Smooth muscle cell (in vitro differentiated cells): Measurements from ENCODE around the gene CAPS. TPM values are rescaled to one million over a fixed set of nuclear protein-coding genes. Genes with fewer than 3 reads are reported as not detected.
"Not testable (repeated sequence)": the region's sequence is repeated elsewhere in the genome, so short reads cannot be mapped to it uniquely, and the experiment has no call there.

Experiments used
- DNase-seq: peaks from one replicate; lab custom pipeline; 2025; ENCODE audit not compliant: unreplicated experiment; lab: John Stamatoyannopoulos, UW
- H2AFZ ChIP-seq: fragments of 200-600 bp; sonication (generic); 2 replicates; pipeline ENCODE4 v1.6.0; 2016; ENCODE audit warnings: antibody characterized with exemption, low read depth, mild to moderate bottlenecking
- H3F3A ChIP-seq: fragments of 200-600 bp; sonication (generic); 2 replicates; pipeline ENCODE4 v1.6.0; 2017; ENCODE audit warnings: antibody characterized with exemption, low read depth
- H3K27ac ChIP-seq: fragments of 200-600 bp; sonication (generic); 2 replicates; pipeline ENCODE4 v1.5.1; 2016; ENCODE audit warnings: low read depth, mild to moderate bottlenecking
- H3K27me3 ChIP-seq: fragments of 200-600 bp; sonication (generic); 2 replicates; pipeline ENCODE4 v1.6.1; 2016; ENCODE audit warnings: low read depth, mild to moderate bottlenecking
- H3K36me3 ChIP-seq: fragments of 200-600 bp; sonication (generic); 2 replicates; pipeline ENCODE4 v1.5.1; 2016; ENCODE audit warnings: low read depth
- H3K4me1 ChIP-seq: fragments of 200-600 bp; sonication (generic); 2 replicates; pipeline ENCODE4 v1.5.1; 2016; ENCODE audit warnings: low read depth
- H3K4me2 ChIP-seq: fragments of 200-600 bp; sonication (generic); 2 replicates; pipeline ENCODE4 v1.6.0; 2016; ENCODE audit warnings: mild to moderate bottlenecking
- H3K4me3 ChIP-seq: fragments of 200-600 bp; sonication (generic); 2 replicates; pipeline ENCODE4 v1.5.1; 2016; ENCODE audit warnings: mild to moderate bottlenecking
- H3K79me2 ChIP-seq: fragments of 200-600 bp; sonication (generic); 2 replicates; pipeline ENCODE4 v1.6.0; 2016; ENCODE audit warnings: low read depth, mild to moderate bottlenecking
- H3K9ac ChIP-seq: fragments of 200-600 bp; sonication (generic); 2 replicates; pipeline ENCODE4 v1.6.0; 2016; ENCODE audit warnings: low read depth
- H3K9me3 ChIP-seq: fragments of 200-600 bp; sonication (generic); replicated peaks from 2 replicates; pipeline ENCODE4 v1.5.1; 2016; ENCODE audit warnings: low read depth
- H4K20me1 ChIP-seq: fragments of 200-600 bp; sonication (generic); 2 replicates; pipeline ENCODE4 v1.6.0; 2016; ENCODE audit warnings: low read depth
- CTCF ChIP-seq: fragments of 200-600 bp; sonication (generic); IDR thresholded peaks from 2 replicates; pipeline ENCODE4 v1.5.1; 2017; ENCODE audit warnings: borderline replicate concordance, mild to moderate bottlenecking, antibody characterized with exemption; ENCODE audit not compliant: insufficient read depth, poor library complexity, severe bottlenecking
- WGBS: methylation state at CpG from one replicate; pipeline ENCODE4 v1.1.7; 2016; ENCODE audit warnings: low lambda C conversion rate; 5-methylcytosine and 5-hydroxymethylcytosine counted together
- polyA plus RNA-seq: library from polyadenylated mRNA; unstranded; fragments of >200 nt; fragmentation: Nextera tagmentation; extraction: Ambion mirVana; gene quantifications from 2 replicates; pipeline ENCODE4 v1.2.1, GENCODE V29; 2016
- total RNA-seq: library from RNA; depleted of rRNA; stranded (reverse); fragments of >200 nt; gene quantifications from 2 replicates; pipeline ENCODE4 v1.2.3, GENCODE V29; 2014

The CAPS gene
- total and polyA plus RNA-seq, 2 experiments from 2014 or later = 5.1 to 17.3 TPM

DNA sequence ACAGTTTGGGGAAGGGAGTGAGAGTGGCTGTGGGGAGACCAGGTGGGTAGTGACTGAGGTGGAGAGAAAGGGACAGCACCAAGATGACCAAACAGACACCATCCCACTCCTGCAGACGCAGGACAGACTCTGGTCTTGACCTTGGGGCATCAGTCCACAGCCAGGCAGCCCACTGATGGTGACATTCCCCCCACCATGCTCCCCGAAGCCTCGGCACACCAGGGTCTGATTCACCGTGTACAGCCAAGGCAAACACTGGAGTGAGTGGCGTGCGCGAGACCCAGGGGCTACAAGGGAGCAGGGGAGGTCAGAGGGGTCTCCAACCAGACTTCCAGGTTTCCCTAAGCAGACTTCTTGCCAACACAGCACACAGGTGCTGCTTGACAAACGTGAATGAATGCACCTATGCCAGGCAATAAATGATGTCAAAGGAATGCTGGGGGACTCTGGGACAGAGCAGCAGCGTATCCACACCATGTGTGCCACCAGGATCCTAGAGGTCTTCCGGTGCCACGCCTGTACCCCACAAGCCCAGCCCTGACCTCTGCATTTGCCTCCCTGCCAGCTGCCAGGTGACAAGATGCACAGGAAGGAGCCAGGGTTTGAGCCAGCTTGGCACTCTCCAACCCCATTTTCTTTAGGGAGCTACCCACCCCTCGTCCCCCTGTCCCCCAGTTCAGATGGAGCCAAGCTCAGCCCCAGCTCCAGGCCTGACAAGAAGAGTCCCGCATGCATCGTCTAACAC is 45.4 kb downstream of the CAPS start:
- Histone ChIP-seq H3K9me3 (no peaks in the 10 kb centered on the region), H3F3A (peaks cover 9% of the 10 kb centered on the region), H3K9ac (no peak overlapping the region), H3K4me3 (no peak overlapping the region), H2AFZ (no peak overlapping the region), H3K4me1 (peaks cover 10% of the 10 kb centered on the region), H3K4me2 (no peak overlapping the region), H4K20me1 (peaks cover 100% of the 10 kb centered on the region), H3K27me3 (no peaks in the 10 kb centered on the region), H3K36me3 (no peaks in the 10 kb centered on the region), H3K79me2 (peaks cover 91% of the 10 kb centered on the region), H3K27ac (no peak overlapping the region)
- no peak for TF ChIP-seq CTCF
- WGBS = 94% methylated on average over 14 of the region's 14 CpGs
- no peak for DNase-seq

GRCh38 chr19:5960005-5961001 is 46.2 kb downstream of the CAPS start:
- Histone ChIP-seq H3K27me3 (no peaks in the 10 kb centered on the region), H2AFZ (no peak overlapping the region), H3K4me2 (no peak overlapping the region), H3K4me1 (peaks cover 2% of the 10 kb centered on the region), H3K27ac (no peak overlapping the region), H3K9ac (no peak overlapping the region), H3F3A (peaks cover 4% of the 10 kb centered on the region), H3K36me3 (no peaks in the 10 kb centered on the region), H3K4me3 (no peak overlapping the region), H4K20me1 (peaks cover 100% of the 10 kb centered on the region), H3K79me2 (peaks cover 90% of the 10 kb centered on the region), H3K9me3 (no peaks in the 10 kb centered on the region)
- no peak for DNase-seq
- no peak for TF ChIP-seq CTCF
- 82% methylated on average over 18 of the region's 18 CpGs for WGBS

DNA sequence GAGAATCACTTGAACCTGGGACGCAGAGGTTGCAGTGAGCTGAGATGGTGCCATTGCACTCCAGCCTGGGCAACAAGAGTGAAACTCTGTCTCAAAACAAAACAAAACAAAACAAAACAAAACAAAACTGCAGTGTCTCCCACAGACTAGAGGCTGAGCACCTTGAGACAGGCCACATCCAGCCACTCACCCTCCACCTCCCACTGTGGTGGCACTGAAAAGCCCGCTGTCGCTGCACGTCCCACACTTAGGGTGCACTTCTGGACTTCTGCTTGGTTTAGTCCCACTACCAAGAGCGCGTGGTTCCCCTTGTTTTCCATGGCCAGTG is 47.6 kb downstream of the CAPS start:
- H3K27ac ChIP-seq, H3K4me1 ChIP-seq: not testable (repeated sequence)
- WGBS = 88% methylated on average over 6 of the region's 6 CpGs

More for the DNA sequence above, 47.6 kb downstream of the CAPS start:
- H3K4me2 ChIP-seq, H3K4me3 ChIP-seq, H3K9me3 ChIP-seq, H2AFZ ChIP-seq, H3F3A ChIP-seq, H3K36me3 ChIP-seq, H3K9ac ChIP-seq, H3K27me3 ChIP-seq, DNase-seq: not testable (repeated sequence)
- peaks cover 100% of the 10 kb centered on the region for H4K20me1 ChIP-seq
- H3K79me2 ChIP-seq = peaks cover 89% of the 10 kb centered on the region
